Activated naive CD4-positive, alpha-beta T cell treated with Interleukin-2 at 50 U/mL for 16 hours (primary cell): ENCODE results near the gene MAST4.
"Not testable (repeated sequence)": the region's sequence is repeated elsewhere in the genome, so short reads cannot be mapped to it uniquely, and the experiment has no call there.

Source experiments
- DNase-seq: peaks from one replicate; pipeline ENCODE4 v3.0.0-alpha.2; 2020

MAST4 gene

DNA sequence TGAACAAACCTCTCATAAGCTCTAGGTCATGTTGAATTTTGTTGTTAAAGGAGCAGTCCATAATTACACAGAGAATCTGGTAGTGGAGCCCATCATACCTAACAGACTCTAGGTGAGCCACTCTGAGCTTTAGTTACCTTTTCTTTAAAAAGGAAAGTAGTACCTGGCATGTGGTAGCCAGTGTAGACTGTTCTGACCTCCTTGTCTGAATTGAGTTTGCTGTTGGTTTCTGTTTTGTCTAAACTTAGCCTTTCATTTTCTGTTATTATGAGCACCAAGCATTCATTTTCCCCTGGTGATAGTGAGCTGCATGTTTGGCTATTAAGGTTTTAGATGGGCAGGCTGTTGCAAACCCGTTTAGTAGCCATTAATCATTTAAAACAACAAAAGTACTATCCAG is 112.2 kb downstream of the MAST4 start:
- no peak for DNase-seq

DNA sequence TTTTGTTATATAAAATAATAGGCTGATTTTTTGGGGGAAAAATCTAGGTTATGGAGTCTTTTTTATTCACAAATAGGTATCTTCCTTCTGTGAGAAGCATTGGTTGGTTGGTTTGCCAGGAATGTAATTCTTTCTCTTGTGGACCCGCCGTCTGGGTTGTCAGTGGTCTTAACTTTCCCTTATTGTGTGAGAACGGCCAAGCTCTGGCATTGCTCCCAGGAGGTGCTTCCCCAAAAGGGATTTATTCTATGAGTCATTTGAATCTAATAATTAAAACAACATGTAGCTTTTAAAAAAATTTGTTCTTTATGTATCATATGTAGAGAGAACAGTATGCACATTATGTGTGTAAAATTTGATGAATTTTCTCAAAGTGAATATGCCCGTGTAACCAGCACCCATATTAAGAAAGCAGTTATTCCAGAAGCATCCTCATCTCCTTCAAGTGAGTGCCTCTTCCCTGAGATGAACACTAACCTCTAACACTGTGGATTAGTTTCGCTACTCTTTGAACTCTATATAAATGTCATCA is 114.4 kb downstream of the MAST4 start:
- DNase-seq, result no peak

DNA sequence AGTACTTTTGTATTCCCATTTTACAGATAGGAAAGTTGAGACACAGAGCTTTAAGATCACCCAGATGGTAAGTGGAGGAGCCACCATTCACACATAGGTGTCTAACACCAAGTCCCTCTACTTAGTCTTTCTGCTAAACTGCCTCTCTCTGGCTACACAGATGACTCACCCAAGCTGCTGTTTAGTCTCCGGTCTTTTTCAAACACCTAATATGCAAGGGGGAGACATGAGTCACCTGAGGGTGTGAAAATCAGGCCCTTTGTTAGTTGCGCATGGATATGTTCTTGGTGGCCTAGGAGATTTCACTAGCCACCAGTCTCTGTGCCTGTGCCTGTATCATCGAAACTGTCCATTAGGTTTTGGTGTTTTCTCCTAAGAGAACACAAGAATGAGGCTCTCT is 117.8 kb downstream of the MAST4 start:
- no peak for DNase-seq

DNA sequence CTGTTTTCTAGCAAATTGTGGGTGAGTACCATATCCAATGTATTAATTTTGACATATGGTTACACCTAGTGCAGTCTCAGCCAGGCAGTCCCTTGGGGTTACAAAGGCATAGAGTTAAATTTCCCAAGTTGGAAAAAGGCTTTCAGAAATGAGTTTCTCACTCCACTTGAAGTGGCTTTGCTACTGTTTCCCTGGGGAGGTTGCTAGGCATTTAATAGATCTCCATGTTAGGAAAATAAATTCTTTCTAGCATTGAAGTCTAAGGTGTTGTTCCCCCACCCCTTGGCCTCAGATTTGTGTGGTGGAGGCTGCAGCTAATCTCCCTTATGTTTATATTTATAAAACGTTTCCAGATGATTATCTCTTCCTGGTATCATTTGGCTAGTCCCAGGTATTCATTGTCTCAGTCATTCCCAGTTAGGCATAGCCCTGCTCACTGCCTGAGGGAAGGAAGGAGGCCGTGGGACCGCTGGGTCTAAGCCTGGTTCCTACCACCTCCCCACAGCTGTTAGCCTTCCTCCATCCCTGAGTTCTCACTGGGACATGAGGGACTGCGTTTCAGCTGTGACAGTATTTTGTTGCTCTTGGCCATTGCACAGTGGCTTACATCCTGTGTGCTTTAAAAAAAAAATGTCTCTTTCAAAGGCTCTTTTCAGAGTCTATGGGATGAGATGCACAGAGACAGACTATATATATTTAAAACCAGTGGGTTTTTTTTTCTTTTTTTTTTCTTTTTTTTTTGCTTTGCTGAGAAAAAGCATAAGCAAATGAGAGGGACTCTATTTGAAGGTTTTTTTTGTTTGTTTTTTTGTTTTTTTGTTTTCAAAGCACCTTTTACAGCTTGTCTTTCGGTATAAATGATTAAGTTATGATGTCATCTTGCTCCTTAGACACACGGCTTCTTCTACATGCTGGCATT is 121.5 kb downstream of the MAST4 start:
- no peak for DNase-seq

DNA sequence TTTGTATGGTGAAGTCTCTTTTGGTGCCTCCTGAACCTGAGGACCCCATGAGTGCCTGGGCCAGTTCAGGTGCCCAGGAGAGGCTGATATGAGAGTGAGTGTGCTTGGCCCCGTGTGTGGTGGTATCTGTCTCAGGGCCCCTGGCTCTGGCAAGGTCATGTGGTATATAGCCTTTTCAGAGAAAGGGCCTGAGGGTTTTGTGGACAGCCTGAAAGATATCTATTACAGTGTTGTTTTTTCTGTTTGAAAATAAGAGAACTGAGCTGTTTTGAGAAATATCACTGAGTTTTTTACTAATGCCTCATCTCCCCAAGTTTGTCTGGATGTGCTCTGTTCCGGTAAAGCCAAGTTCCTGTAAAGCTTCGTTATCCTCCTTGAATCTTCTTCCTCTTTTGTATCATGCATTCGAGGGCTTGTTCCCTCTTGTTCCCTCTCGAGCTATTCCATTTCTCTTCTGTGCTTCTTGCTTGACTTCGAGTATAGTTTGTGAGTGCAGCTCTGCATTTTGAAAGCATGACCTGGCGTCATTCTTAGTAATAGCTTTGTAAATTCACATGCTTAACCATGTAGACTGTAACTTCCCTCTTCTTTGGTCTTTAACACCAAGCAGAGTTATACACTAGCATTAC is 122.3 kb downstream of the MAST4 start:
- DNase-seq, result no peak

DNA sequence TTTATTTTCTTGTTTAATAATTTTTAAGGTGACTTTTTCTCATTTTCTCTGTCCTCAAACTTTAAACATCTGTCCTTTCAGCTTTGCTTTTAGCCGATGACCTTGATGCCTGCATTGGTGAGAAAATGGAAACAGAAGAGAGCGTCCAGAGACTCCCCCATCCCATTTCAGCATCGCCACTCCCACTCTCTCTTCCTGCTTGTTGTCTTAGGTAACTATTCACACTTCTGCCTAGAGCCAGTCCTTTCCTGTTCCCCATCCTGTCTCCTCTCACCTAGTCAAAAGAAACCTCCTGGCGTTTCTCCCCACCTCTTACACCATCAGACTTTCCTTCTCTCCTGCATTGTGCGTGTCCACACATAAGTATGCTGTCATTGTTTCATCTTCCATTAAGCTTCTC is 124.6 kb downstream of the MAST4 start:
- no peak for DNase-seq

DNA sequence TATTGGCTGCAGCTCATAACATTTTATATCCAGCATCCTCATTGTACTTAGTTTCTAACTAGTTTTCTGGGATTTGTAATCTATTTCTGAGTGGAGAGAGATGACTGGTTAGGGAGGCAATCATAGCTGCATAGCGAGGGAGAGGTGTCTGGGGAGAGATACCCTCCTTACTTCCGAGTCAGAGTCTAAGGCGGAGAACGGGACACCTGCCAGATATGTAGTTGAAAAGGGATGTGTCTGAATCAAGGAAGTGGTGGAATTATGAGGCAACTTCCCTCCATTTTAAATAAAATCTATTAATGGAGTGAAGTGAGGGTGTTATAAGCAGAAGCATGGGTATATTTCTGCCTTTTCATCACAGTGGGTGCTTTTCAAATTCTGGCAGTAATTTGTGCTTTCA is 126.5 kb downstream of the MAST4 start:
- DNase-seq, result no peak

DNA sequence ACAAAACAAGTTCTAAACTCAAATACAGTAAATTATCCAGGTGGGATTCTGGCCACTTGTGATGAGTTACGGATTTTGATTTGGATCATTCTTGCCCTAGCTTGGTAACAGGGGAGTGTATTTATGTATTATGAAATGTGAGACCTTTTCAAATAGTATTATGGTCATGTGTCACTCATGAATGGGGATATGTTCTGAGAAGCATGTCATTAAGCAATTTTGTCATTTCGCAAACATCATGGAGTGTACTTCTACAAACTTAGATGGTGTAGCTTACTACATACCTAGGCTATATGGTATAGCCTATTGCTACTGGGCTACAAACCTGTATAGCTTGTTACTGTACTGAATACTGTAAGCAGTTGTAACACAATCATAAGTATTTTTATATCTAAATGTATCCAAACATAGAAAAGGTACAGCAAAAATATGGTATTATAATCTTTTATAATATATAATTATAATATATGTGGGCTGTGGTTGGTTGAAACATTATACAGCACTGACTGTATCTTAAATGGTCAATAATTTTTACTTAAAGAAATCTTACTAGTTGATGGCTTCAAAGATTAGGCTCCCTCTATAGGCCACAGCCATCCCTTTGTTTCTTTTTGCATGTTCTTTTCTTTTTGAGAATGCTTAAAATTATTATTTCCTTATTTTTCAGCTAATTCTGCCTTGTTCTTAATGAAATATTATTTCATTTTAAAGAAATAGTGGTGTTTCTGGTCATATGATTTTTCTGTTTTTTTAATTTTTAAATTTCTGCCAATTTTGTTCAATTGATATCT is 128.4 kb downstream of the MAST4 start:
- no peak for DNase-seq

DNA sequence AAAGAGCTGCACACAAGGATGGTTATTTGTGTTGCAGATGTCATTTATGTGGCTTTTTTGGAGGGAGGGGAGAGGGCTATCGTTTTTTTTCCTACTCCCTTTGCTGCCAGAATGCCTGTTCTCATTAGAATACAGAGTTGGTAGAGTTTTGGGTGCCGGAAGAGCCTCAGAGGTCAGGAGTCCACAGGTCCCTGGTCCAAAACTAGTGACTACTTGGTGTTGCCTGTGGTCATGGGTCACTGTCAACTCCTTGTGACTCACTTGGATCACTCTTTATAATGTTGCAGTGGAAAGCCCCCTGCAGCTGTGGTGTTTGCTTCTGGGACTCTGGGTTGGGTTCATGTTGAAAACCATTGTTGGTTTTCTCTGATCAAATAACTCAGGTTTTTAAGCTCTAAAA is 131.4 kb downstream of the MAST4 start:
- DNase-seq, result no peak

DNA sequence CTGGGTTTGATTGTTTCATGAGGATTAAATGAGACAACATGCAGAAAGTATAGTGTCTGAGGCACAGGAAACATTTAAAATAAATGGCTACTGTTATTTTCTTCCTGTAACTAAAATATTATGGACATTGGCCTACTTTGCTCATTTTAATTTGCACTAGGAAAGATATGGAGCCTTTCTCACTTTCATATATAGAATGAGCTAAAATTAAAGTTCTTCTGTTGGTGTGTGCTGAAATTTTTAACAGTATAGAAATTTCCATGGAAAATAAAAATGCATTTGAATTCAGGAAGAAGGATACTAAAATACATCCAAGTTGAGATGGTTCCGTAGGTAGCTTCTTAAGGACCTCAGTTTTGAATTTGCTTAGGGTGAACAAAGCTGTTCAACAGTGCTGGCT is 131.9 kb downstream of the MAST4 start:
- no peak for DNase-seq

DNA sequence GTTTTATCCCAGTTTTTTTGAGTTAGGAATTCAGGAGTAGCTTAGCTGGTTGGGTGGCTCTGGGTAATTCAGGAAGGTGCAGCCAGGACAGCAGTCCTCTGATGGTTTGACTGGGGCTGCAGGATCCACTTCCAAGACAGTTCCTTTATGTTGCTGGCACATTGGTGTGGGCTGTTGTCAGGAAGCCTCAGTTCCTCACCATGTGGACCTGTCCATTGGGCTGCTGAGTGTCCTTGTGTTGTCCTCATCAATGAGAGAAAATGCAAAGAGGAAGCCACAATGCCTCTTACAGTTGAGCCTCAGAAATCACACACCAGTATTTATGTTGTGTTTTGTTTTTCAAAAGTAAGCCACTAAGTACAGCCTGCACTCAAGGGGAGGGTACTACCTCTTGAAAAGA is 140.9 kb downstream of the MAST4 start:
- no peak for DNase-seq

DNA sequence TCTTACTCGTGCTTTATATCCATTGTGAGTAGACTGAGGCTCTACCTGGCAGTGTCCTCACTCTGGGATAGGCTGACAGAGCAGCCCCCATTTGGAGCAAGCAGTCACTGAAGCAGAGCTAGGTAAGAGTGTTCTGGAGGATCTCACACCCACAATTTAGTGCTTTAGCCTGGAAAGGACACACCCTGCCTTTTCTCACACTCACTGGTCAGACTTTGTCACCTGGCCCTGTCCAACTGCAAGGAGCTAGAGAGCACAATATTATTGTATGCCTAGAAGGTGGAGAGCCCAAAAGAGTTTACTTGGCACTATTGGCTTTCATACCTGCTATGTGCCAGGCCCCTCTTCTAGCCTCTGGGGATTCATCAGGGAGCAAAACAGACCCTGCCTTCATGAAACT is 141.9 kb downstream of the MAST4 start:
- DNase-seq, result no peak

DNA sequence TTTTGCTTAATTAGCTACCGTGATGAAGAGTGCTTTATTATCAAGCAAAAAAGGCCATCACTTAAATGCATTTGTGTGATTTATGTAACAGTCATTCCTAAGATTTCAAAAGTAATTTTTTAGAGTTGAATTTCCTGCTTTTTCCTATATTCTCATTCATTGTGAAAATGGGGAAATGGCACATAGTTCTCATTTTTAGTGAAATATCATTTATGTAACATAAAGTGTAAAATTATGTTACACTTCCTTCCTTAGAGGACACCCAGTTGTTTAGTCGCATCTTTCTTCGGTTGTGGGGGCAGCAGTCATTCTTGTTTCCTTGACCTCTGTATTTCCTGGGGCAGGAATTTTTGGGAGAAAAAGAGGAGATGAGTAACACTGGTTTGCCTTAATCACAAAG is 142.8 kb downstream of the MAST4 start:
- DNase-seq, result no peak

DNA sequence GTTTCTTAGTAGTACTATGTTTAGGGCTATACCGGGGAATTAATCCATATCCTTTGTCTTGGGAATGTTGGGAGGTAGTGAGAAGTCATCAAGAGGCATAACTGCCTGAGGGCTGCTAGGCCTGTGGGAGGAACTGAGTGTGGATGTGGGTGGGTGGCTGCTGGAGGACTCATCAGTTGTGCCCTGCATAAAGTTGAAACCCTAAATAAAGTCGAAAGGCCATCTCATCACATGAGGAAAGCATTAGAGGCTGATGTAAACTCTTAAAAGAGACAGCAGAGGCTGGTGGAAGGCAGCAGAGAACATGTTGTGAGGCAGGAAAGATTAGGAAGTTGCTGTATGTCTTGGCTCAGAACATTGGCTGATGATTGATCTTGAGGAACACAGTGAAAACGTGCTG is 143.8 kb downstream of the MAST4 start:
- DNase-seq, result no peak

DNA sequence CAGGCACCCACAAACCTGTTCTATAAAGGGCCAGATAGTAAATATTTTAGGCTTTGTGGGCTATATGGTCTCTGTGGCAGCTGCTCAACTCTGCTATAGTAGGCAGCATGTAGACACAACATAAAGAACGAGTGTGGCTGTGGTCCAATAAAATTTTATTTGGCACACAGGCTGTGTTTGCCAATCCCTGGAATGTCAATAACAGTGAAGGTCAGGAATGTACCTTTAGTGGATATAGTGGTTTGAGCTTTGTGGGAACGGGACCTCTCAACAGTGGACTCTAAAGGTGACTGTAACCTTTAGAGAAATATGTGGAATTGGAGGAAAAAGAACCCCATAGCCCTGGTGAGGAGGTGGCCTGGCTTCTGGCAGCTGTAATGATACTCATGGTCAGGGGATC is 145.2 kb downstream of the MAST4 start:
- no peak for DNase-seq

DNA sequence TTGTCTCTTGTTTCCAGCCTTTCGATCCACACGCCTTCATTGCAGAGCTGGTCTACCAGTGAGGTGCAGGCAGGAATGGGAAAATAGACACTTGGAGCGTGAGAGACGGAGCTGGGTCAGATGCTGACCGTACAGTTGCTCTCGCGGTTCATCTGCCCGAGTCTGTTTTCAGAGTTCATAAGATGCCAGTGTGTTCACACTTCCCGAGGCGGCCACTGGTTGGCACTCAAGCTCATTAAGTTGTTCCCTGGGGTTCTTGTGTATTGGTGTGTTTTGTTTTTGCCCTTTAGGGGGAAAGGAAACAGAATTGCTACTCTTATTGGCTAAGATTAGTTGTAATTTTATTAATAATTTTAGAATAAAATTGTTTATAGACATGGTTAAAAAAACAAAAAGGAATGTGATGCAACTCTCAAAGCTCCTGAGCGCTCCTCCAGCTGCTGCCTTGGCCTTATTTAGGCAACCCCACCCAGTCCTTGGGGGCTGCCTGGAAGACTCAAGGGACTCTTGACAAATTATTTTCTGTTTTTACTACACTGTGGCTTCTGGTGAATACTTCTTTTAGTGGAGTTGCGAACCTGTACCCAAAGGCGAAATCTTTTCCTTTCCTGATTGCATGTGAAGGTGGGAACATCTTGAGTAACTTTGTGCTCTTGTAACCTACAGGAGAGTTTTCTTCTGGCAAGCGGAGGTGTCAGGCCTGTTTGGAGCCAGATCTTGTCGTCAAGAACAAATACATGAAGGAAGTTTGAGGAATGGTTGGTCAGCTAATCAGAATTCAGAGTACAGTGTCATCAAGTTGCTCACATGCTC is 146.1 kb downstream of the MAST4 start:
- no peak for DNase-seq

DNA sequence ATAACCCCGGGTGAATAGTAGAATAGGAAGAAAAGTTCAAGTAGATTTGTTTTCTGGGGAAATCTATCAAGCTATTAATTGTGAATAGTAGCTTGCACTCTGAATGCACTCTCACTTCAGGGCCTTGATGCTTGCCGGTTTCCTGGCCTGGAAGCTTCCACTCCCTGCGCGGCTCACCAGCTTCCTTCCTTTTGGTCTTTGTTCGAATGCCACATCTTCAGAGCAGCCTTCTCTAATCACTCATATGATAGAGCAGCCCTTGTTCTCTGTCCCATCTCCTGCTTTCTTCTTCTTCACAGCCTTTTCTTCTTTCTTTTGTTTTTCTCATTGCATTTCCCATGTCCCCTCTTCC is 146.7 kb downstream of the MAST4 start:
- no peak for DNase-seq

DNA sequence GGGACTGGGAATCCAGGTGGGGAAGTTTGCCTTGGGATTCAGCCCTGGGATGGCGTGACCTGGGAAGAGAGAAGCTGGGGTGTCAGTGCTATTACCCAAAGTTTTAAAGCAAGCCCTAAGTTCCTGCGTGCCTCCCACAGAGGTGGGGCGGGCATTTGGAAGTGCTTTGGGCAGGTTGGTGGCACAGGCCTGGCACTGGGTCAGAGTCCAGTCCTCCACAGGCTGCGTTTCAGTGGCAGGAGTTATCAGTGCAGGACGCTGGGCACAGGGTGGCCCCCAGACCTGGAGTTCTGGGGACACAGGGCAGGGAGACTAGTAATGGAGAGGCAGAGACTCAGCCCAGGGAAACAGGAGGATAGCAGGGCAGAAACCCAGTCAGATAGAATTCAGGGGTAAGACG is 147.2 kb downstream of the MAST4 start:
- DNase-seq, result no peak

DNA sequence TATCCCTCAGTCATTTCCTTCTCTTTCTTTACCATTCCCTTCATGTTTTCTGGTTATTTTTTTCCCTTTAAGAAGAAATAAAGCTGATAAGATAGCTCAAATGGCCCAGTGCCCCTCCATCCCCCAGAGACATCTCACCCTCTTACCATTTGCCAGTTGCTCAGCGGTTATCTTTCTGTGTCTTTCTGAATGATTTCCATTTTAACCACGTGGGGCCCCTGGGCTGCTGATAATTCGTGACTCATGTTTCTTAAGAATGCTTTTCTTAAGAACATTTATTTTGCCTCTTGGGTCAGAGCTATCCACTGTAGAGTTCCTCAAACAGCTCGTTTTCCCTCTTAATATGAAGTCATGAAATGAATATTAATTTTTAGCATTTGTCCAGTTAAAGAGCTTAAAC is 147.8 kb downstream of the MAST4 start:
- DNase-seq, result no peak

DNA sequence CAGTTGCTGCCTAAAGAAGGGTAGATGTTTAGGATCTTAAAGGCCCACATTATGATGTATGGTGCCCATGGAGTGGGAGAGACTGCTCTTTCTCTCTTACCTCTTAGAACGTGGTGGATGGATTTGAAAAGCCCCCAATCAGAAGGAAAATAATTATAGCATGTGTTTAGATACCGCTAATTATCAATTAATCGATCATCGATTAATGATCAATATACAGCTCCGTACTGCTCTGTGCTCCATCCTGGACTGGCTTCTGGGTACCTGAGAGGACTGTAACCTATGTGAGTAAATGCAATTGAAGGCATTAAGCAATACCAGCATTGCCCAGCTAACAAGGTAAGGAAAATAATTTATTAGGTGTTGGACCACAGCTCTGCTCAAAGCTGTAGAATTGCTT is 149.1 kb downstream of the MAST4 start:
- DNase-seq, result no peak

DNA sequence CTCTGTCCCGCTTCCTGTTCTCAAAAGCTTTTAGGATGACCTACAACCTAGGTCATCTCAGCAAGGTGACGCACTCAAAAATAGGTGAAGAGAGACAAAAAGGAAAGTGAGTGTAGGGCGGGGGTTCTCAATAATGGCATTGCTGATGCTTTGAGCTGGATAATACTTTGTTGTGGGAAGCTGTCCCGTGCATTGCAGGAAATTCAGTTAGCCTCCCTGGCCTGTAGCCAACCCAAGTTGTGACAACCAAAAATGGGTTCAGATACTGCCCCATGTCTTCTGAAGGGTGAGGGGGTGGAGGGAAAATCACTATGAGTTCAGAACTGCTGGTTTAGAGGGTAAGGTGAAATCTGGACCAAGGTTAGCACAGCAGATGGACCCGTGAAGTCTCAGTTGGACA is 151.4 kb downstream of the MAST4 start:
- DNase-seq, result no peak

DNA sequence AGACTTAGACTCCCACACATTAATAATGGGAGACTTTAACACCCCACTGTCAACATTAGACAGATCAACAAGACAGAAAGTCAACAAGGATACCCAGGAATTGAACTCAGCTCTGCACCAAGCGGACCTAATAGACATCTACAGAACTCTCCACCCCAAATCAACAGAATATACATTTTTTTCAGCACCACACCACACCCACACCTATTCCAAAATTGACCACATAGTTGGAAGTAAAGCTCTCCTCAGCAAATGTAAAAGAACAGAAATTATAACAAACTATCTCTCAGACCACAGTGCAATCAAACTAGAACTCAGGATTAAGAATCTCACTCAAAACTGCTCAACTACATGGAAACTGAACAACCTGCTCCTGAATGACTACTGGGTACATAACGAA is 156.5 kb downstream of the MAST4 start:
- not testable (repeated sequence) for DNase-seq
